BLaER1 treated with 17β-estradiol and CSF1 and Interleukin-3, amounts not matched to agents 10 nM and 100 nM (cell line): Measurements from ENCODE around the gene RCOR1.

Experiments
- H3K27ac ChIP-seq, 11 experiments: shearing (Covaris generic); formaldehyde crosslinking; 2 replicates each; pipeline ENCODE4 v1.8.1; 2022
- H3K27me3 ChIP-seq, 11 experiments: shearing (Covaris generic); formaldehyde crosslinking; 2 replicates each; pipeline ENCODE4 v1.8.1; 2022
- H3K36me3 ChIP-seq, 11 experiments: shearing (Covaris generic); formaldehyde crosslinking; 2 replicates each; pipeline ENCODE4 v1.8.1; 2022
- H3K4me1 ChIP-seq, 10 experiments: shearing (Covaris generic); formaldehyde crosslinking; 2 replicates each; pipeline ENCODE4 v1.8.1; 2022
- H3K4me2 ChIP-seq, 11 experiments: shearing (Covaris generic); formaldehyde crosslinking; 2 replicates each; pipeline ENCODE4 v1.8.1; 2022
- H3K4me3 ChIP-seq, 10 experiments: shearing (Covaris generic); formaldehyde crosslinking; 2 replicates each; pipeline ENCODE4 v1.8.1; 2022
- H3K9ac ChIP-seq, 11 experiments: shearing (Covaris generic); formaldehyde crosslinking; 2 replicates each; pipeline ENCODE4 v1.8.1; 2022
- H3K9me3 ChIP-seq, 11 experiments: shearing (Covaris generic); formaldehyde crosslinking; replicated peaks in 1 of 11; 2 replicates each; pipeline ENCODE4 v1.8.1; 2022
- H4K20me1 ChIP-seq, 11 experiments: shearing (Covaris generic); formaldehyde crosslinking; 2 replicates each; pipeline ENCODE4 v1.8.1; 2022
- Cebpa-rat ChIP-seq, 11 experiments: shearing (Covaris generic); IDR thresholded peaks; 2 replicates each; pipeline ENCODE4 v1.8.1; 2022

The RCOR1 gene

DNA sequence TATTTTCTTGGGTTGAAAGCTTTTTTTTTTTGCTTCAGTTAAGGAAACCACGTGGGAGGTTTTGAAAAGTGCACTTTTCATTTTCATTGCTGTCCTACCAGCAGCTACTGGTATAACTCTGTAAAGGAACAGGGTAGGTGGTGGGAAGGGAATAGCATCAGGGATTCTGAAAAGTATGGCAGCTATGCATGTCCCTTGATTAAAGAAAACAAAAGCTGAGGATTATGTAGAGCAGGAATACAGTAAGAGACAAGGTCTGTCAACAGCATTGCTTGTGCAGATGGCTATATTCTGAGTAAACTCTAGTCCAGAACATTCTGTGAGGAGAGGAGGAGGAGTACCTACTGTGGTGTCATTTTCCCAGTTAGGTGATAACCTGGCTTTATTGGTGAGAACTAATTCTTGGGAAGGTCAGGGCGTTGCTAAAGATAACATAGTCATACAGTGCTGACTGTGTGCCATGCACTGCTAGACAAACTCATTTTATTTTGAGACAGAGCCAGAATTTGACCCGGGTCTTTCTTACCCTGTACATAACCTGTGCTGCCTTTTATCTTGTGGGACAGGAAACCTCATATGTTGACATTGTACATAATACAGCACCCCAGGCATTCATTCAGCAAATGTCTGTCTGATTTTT, 104.5 kb downstream of the RCOR1 start:
- H4K20me1 ChIP-seq: peaks cover 65 to 100% (median 89%) of the 10 kb centered on the region in 11 experiments
- H3K4me1 ChIP-seq: peaks cover 36 to 73% (median 52%) of the 10 kb centered on the region in 10 experiments
- H3K9ac ChIP-seq: no peak overlapping the region; a peak in 1 of 22 replicates
- no peak overlapping the region for H3K27ac ChIP-seq
- no peaks in the 10 kb centered on the region for H3K27me3 ChIP-seq
- H3K9me3 ChIP-seq: peaks cover 0 to 42% (median 28%) of the 10 kb centered on the region in 11 experiments; a peak in 20 of 22 replicates
- H3K4me3 ChIP-seq: no peak overlapping the region
- H3K4me2 ChIP-seq: peak overlapping the region in 9 of 11 experiments; percentile 0 to 43 (median 18); a peak in 9 of 22 replicates
- H3K36me3 ChIP-seq: peaks cover 29 to 55% (median 51%) of the 10 kb centered on the region in 11 experiments
- TF ChIP-seq Cebpa-rat (IDR thresholded peaks at IDR 0.05): no peak

- Histone ChIP-seq H3K4me2 (no peak overlapping the region), H4K20me1 (peaks cover 59 to 99% (median 84%) of the 10 kb centered on the region in 11 experiments), H3K4me1 (peaks cover 31 to 67% (median 47%) of the 10 kb centered on the region in 10 experiments), H3K4me3 (no peak overlapping the region), H3K27me3 (no peaks in the 10 kb centered on the region), H3K9ac (no peak overlapping the region), H3K27ac (no peak overlapping the region), H3K9me3 (peaks cover under 1 to 47% (median 33%) of the 10 kb centered on the region in 11 experiments; a peak in 21 of 22 replicates), H3K36me3 (peaks cover 34 to 60% (median 56%) of the 10 kb centered on the region in 11 experiments)
- TF ChIP-seq Cebpa-rat (IDR thresholded peaks at IDR 0.05): no peak
Observed at GRCh38 chr14:102697501-102697900, 105.1 kb downstream of the RCOR1 start.

DNA sequence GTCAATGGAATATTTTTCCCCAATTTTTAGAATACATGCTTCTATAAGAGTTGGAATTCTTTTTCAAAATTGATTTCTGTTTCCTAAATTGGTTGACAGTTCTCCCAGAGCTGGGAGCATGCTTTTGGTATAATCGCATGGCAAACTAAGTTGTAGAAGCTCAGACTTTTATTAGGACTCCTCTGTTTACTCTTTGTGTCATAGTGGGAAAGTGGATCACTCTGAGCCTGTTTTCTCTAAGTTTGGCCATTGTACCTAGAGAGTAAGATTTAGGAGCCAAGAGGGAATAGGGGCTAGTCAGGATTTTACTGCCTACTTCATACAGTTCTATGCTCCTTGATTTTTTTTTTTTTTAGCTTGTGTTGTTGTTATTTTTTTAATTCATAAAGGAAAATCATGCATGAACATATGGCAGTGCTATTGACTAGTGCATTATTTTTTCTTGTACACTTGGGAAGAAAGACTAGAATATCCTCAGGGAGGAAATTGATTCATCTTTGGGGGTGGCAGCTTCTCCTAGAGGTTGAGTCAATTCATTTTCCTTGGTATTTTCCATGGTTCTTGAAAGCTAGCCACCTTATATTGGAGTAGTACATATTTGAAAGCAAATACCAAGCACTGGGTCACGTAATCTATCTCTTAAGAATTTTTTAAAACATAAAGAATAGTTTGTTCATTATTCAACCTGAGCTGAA, 107.1 kb downstream of the RCOR1 start:
- H4K20me1 ChIP-seq: peaks cover 39 to 89% (median 63%) of the 10 kb centered on the region in 11 experiments
- H3K4me2 ChIP-seq: peak overlapping the region in 2 of 11 experiments; percentile 14 to 27; a peak in 4 of 22 replicates
- H3K9me3 ChIP-seq: peaks cover 19 to 68% (median 53%) of the 10 kb centered on the region in 11 experiments
- no peak overlapping the region for H3K9ac ChIP-seq
- no peak overlapping the region for H3K27ac ChIP-seq
- H3K4me1 ChIP-seq: peaks cover 15 to 48% (median 27%) of the 10 kb centered on the region in 10 experiments
- peaks cover 55 to 81% (median 76%) of the 10 kb centered on the region in 11 experiments for H3K36me3 ChIP-seq
- H3K27me3 ChIP-seq: no peaks in the 10 kb centered on the region
- H3K4me3 ChIP-seq: no peak overlapping the region
- no peak for TF ChIP-seq Cebpa-rat (IDR thresholded peaks at IDR 0.05)

- no peaks in the 10 kb centered on the region for H3K27me3 ChIP-seq
- no peak overlapping the region for H3K27ac ChIP-seq
- H3K4me1 ChIP-seq: no peaks in the 10 kb centered on the region
- no peak for TF ChIP-seq Cebpa-rat (IDR thresholded peaks at IDR 0.05)
- H3K36me3 ChIP-seq: peaks cover 91 to 100% (median 97%) of the 10 kb centered on the region in 11 experiments
- no peak overlapping the region for H3K4me2 ChIP-seq
- no peak overlapping the region for H3K9ac ChIP-seq
- H3K4me3 ChIP-seq: no peak overlapping the region
- peaks cover 24 to 31% (median 31%) of the 10 kb centered on the region in 11 experiments for H3K9me3 ChIP-seq
- H4K20me1 ChIP-seq: peaks cover 0 to 86% (median 17%) of the 10 kb centered on the region in 11 experiments; a peak in 16 of 22 replicates
Observed at GRCh38 chr14:102708494-102708893, 116.0 kb downstream of the RCOR1 start.

DNA sequence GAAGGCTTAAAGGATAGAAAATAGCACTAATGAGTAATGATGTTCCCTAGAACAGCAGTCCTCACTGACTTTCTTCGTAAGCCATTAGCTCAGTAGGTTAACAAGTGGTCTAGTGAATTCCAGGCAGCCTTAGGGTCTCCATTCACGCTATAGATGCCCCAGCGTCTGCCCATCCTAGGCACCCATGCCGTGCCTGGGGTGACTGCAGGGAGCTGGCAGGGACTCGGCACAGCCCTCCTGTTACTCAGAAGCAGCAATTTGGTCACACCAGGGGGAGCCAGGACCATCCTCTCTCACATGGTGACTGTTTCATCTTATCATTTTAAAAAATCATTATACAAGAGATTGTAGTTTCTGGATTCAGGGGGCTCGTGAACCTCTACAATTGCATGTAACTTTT, 118.8 kb downstream of the RCOR1 start:
- H3K4me2 ChIP-seq: no peak overlapping the region
- H3K27me3 ChIP-seq: no peaks in the 10 kb centered on the region
- no peak overlapping the region for H3K27ac ChIP-seq
- H3K4me1 ChIP-seq: peaks cover 0 to 8% (median 6%) of the 10 kb centered on the region in 10 experiments; a peak in 10 of 20 replicates
- TF ChIP-seq Cebpa-rat (IDR thresholded peaks at IDR 0.05): no peak
- no peak overlapping the region for H3K9ac ChIP-seq
- peaks cover 3 to 87% (median 26%) of the 10 kb centered on the region in 11 experiments; a peak in 19 of 22 replicates for H4K20me1 ChIP-seq
- H3K9me3 ChIP-seq: peaks cover 0 to 4% (median 4%) of the 10 kb centered on the region in 11 experiments; a peak in 16 of 22 replicates
- H3K4me3 ChIP-seq: no peak overlapping the region
- peaks cover 87 to 100% (median 97%) of the 10 kb centered on the region in 11 experiments for H3K36me3 ChIP-seq

- H3K36me3 ChIP-seq: peaks cover 87 to 99% (median 96%) of the 10 kb centered on the region in 11 experiments
- H3K9me3 ChIP-seq: no peaks in the 10 kb centered on the region
- TF ChIP-seq Cebpa-rat (IDR thresholded peaks at IDR 0.05): no peak
- no peak overlapping the region for H3K27ac ChIP-seq
- no peak overlapping the region for H3K9ac ChIP-seq
- no peaks in the 10 kb centered on the region for H3K27me3 ChIP-seq
- H3K4me1 ChIP-seq: peaks cover 0 to 15% (median 12%) of the 10 kb centered on the region in 10 experiments; a peak in 13 of 20 replicates
- H3K4me3 ChIP-seq: no peak overlapping the region
- H3K4me2 ChIP-seq: no peak overlapping the region
- peaks cover 3 to 87% (median 28%) of the 10 kb centered on the region in 11 experiments; a peak in 20 of 22 replicates for H4K20me1 ChIP-seq
Observed at GRCh38 chr14:102711946-102712345, 119.5 kb downstream of the RCOR1 start.

DNA sequence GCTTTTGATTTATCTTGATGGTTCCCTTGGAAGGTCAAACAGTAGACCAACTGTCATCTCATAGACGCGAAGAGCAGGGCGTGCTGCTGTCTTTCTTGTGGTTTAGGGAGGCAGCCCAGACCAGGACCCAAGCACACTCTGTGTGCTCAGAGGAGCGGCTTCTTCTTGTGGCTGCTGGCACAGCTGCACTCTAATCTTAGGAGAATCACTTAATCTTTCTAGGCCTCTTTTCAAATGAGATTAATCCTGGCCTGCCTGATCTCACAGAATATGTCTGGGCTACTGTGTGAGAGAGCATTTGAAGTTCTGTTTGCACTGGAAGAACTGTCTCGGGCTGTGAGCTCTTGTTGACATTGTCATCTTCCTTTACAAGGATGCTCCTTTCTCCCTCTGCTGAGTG, 124.8 kb downstream of the RCOR1 start:
- H3K4me3 ChIP-seq: no peak overlapping the region
- peaks cover 0 to 29% (median 22%) of the 10 kb centered on the region in 10 experiments; a peak in 14 of 20 replicates for H3K4me1 ChIP-seq
- no peak for TF ChIP-seq Cebpa-rat (IDR thresholded peaks at IDR 0.05)
- peaks cover 88 to 100% (median 97%) of the 10 kb centered on the region in 11 experiments for H3K36me3 ChIP-seq
- peak overlapping the region in 4 of 11 experiments; percentile 8 to 18 (median 10); a peak in 3 of 22 replicates for H3K27ac ChIP-seq
- peaks cover 10 to 93% (median 44%) of the 10 kb centered on the region in 11 experiments; a peak in 18 of 22 replicates for H4K20me1 ChIP-seq
- H3K9ac ChIP-seq: peak overlapping the region in 4 of 11 experiments; percentile 2 to 31 (median 11); a peak in 1 of 22 replicates
- peak overlapping the region in 6 of 11 experiments; percentile 9 to 69 (median 50); a peak in 10 of 22 replicates for H3K4me2 ChIP-seq
- no peaks in the 10 kb centered on the region for H3K9me3 ChIP-seq
- no peaks in the 10 kb centered on the region for H3K27me3 ChIP-seq

GRCh38 chr14:102722646-102723045, 130.2 kb downstream of the RCOR1 start:
- peaks cover 97 to 100% (median 99%) of the 10 kb centered on the region in 11 experiments for H3K36me3 ChIP-seq
- no peak overlapping the region for H3K27ac ChIP-seq
- no peaks in the 10 kb centered on the region for H3K9me3 ChIP-seq
- no peak for TF ChIP-seq Cebpa-rat (IDR thresholded peaks at IDR 0.05)
- H3K4me1 ChIP-seq: peaks cover 0 to 7% (median 4%) of the 10 kb centered on the region in 10 experiments; a peak in 11 of 20 replicates
- H3K9ac ChIP-seq: no peak overlapping the region
- H4K20me1 ChIP-seq: peaks cover 16 to 89% (median 49%) of the 10 kb centered on the region in 11 experiments; a peak in 19 of 22 replicates
- H3K27me3 ChIP-seq: no peaks in the 10 kb centered on the region
- no peak overlapping the region for H3K4me2 ChIP-seq
- H3K4me3 ChIP-seq: no peak overlapping the region

DNA sequence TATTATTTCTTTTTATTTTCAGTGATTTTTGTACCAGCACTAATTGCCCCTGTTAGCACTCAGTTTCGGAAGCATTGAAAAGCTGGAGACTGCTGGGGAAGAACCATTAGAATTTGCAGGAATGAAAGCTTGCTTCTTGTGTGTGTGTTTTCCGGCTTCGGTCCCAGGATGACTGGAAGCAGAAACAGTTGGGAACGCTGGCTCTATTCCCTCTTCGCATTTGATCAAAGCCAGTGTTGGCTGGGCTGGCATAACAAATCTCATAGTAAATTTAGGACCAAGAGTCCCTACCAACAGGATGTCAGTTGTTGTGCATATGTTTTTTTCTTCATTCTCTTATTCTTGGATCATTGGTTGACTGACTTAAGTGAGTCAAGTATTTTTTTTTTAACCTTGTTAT, 131.2 kb downstream of the RCOR1 start:
- H4K20me1 ChIP-seq: peaks cover 20 to 90% (median 40%) of the 10 kb centered on the region in 11 experiments; a peak in 20 of 22 replicates
- no peak overlapping the region for H3K27ac ChIP-seq
- H3K27me3 ChIP-seq: no peaks in the 10 kb centered on the region
- TF ChIP-seq Cebpa-rat (IDR thresholded peaks at IDR 0.05): no peak
- H3K36me3 ChIP-seq: peaks cover 97 to 100% (median 99%) of the 10 kb centered on the region in 11 experiments
- H3K4me2 ChIP-seq: no peak overlapping the region
- H3K9me3 ChIP-seq: no peaks in the 10 kb centered on the region
- no peak overlapping the region for H3K4me3 ChIP-seq
- no peaks in the 10 kb centered on the region for H3K4me1 ChIP-seq
- no peak overlapping the region for H3K9ac ChIP-seq
